ENCODE measurements around the gene NTMT1.

NTMT1 gene

DNA sequence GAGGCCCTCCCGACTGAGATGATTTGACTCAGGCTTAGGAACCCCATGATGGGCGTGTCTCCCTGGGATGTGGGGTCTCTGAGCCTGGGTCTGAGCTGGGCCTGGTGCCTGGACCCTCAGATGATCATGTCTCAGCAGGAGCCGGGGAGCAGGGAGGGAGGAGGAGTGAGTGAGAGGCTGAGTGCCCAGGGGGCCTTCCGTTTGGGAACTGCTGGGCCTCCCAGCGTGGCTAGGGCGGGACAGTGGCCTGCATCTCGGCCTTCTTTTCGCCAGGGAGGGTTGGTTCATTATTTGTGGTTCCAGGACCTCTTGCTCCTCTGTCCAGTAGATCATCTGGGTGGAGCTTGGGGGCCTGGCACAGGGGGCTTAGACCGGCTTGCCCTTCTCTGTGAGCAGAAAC lies 45.1 kb downstream of the NTMT1 start:
- no peak for FAIRE-seq
- TF ChIP-seq POLR2A (IDR thresholded peaks at IDR 0.05; ENCODE audit: low read depth, low read length) (no peak), POU2F2 (IDR thresholded peaks at IDR 0.05; ENCODE audit: low read depth, low read length) (no peak), PAX5 (IDR thresholded peaks at IDR 0.05; ENCODE audit: insufficient read depth, low read length, severe bottlenecking) (no peak), POLR2AphosphoS5 (IDR thresholded peaks at IDR 0.05; ENCODE audit: low read depth, low read length) (no peak), TAF1 (IDR thresholded peaks at IDR 0.05; ENCODE audit: low read depth, low read length) (no peak), SPI1 (IDR thresholded peaks at IDR 0.05; ENCODE audit: low read depth, low read length) (no peak)

DNA sequence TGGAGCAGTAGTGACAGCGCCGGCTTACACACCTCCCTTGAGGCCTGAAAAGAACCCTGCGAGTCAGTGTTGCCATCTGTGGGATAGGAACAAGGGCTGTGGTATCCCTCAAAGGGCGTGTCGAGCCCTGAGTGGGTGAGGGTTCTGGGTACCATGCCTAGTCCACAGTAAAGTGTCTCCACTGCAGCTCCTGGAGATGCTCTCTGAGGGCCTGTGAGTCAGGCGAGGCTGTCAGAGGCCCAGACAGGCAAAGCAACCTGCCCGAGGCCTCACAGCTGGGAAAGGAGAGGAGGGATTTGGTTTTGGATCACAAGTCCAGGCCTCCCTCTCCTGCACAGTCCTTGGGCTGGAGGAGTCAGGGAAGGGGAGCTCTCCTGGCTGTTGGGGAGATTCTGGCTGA lies 45.6 kb downstream of the NTMT1 start:
- FAIRE-seq (no peak), DNase-seq (ENCODE audit: insufficient read length, low spot score) (no peak)
- no peak for TF ChIP-seq POLR2AphosphoS5 (IDR thresholded peaks at IDR 0.05; ENCODE audit: low read depth, low read length)
- TF ChIP-seq PAX5 (IDR thresholded peaks at IDR 0.05; ENCODE audit: insufficient read depth, low read length, severe bottlenecking), result no peak
- no peak for TF ChIP-seq SPI1 (IDR thresholded peaks at IDR 0.05; ENCODE audit: low read depth, low read length)
- TF ChIP-seq POLR2A (IDR thresholded peaks at IDR 0.05; ENCODE audit: low read depth, low read length), result no peak
- TF ChIP-seq TAF1 (IDR thresholded peaks at IDR 0.05; ENCODE audit: low read depth, low read length), result no peak

More for the DNA sequence above, 45.1 kb downstream of the NTMT1 start:
- no peak for DNase-seq (ENCODE audit: insufficient read length, low spot score)

DNA sequence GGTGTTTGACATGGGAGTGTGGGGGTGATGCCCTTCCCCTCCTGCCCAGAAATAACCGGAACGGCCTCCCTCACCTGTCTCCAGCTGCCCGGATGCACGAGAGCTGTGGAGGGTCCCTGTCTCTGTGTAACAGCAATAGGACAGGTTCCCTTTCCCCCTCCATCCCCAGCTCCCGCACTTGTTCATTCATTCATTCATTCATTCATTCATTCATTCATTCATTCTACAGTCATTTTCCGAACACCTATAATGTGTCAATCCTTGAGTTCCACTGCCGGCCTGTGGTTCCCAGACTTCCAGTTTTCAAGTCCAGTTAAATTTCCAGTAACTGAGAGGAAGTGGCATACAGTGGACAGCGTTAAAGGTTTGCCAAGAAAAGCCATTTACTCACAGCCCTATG lies 46.7 kb downstream of the NTMT1 start:
- no peak for TF ChIP-seq POLR2AphosphoS5 (IDR thresholded peaks at IDR 0.05; ENCODE audit: low read depth, low read length)
- no peak for TF ChIP-seq POLR2A (IDR thresholded peaks at IDR 0.05; ENCODE audit: low read depth, low read length)
- TF ChIP-seq PAX5 (IDR thresholded peaks at IDR 0.05; ENCODE audit: insufficient read depth, low read length, severe bottlenecking), result no peak
- TF ChIP-seq SPI1 (IDR thresholded peaks at IDR 0.05; ENCODE audit: low read depth, low read length), result no peak
- TF ChIP-seq TAF1 (IDR thresholded peaks at IDR 0.05; ENCODE audit: low read depth, low read length), result no peak
- no peak for TF ChIP-seq POU2F2 (IDR thresholded peaks at IDR 0.05; ENCODE audit: low read depth, low read length)
- DNase-seq (ENCODE audit: insufficient read length, low spot score) (no peak), FAIRE-seq (no peak)

DNA sequence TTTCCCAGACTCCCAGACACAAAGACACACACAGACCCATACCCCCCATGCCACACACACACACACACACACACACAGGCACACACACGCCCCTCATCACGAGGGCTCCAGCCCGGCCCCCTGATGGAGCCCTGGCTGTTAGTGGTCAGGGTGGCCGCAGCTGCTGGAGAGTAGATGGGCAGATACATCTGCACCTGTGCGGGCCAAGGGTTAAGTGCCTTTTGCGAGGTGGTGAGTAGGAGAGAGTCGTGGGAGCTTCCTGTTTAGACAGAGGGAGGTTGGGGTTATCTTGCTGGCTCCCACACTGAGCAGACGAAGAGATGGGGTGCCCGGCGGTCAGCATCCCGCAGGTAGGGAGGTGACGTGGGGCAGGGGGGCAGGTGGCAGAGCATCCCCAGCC lies 47.6 kb downstream of the NTMT1 start:
- no peak for FAIRE-seq
- TF ChIP-seq POLR2AphosphoS5 (IDR thresholded peaks at IDR 0.05; ENCODE audit: low read depth, low read length) (no peak), SPI1 (IDR thresholded peaks at IDR 0.05; ENCODE audit: low read depth, low read length) (no peak), PAX5 (IDR thresholded peaks at IDR 0.05; ENCODE audit: insufficient read depth, low read length, severe bottlenecking) (no peak), POLR2A (IDR thresholded peaks at IDR 0.05; ENCODE audit: low read depth, low read length) (no peak)

DNA sequence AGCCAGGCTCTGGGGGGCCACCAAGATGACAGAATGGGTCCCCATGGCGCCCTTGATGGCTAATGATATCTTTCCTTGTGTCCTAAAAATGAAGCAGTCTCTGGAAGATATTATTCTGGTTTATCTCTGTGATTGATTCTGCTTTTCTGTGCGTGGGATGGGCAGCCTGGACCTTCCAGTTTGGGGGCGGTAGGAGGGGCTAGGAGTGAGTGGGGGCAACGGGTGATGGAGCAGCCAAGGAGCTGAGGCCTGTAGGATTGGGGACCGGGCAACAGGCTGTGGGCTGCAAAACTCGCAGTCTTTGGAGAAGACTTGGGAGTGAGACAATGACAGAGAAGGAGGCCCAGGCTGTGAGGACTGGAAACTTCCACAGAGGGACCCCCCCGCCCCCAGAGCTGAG lies 48.3 kb downstream of the NTMT1 start:
- no peak for TF ChIP-seq POLR2A (IDR thresholded peaks at IDR 0.05; ENCODE audit: low read depth, low read length)
- TF ChIP-seq PAX5 (IDR thresholded peaks at IDR 0.05; ENCODE audit: insufficient read depth, low read length, severe bottlenecking), result no peak
- no peak for TF ChIP-seq POU2F2 (IDR thresholded peaks at IDR 0.05; ENCODE audit: low read depth, low read length)
- no peak for TF ChIP-seq SPI1 (IDR thresholded peaks at IDR 0.05; ENCODE audit: low read depth, low read length)
- no peak for TF ChIP-seq TAF1 (IDR thresholded peaks at IDR 0.05; ENCODE audit: low read depth, low read length)
- no peak for TF ChIP-seq POLR2AphosphoS5 (IDR thresholded peaks at IDR 0.05; ENCODE audit: low read depth, low read length)
- no peak for FAIRE-seq
- no peak for DNase-seq (ENCODE audit: insufficient read length, low spot score)

More for the DNA sequence above, 47.6 kb downstream of the NTMT1 start:
- DNase-seq (ENCODE audit: insufficient read length, low spot score), result no peak

DNA sequence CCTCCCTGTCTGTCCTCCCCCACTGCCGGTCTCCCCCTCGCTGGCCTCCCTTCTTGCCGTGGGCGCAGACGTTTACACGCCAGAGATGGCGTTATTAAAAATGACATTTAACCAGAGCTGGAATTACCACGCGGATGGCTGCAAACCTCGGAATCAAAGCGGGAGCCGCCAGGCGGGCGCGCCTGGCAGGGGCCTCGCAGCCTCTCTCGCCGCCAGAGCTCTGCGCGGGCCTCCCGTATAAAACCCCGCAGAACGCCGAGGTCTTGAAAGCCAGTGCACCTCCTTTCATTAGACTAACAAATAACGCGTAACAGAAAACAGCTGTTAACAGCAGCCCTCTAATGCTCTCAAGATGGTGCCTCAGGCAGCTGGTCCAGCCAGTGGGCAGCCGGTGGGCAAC lies 49.7 kb downstream of the NTMT1 start:
- DNase-seq (ENCODE audit: insufficient read length, low spot score) (no peak), FAIRE-seq (no peak)

DNA sequence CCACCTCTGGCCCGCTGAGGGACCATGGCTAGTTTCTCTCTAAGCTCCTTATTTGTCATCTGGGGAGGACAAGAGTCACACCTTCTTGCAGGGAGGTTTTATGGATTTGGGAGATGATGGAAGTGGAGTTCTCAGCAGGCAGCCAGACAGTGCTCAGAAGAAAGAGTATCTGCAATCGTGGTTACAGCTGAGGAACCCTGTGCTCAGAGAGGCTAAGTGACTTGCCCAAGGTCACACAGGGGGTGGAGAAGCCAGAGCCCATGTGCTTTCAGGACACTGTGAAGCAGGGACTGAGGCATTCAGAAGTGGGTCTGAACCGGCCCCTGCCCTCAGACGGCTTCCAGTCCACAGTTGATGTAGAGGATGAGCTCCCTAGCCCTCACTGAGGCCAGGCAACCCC lies 50.3 kb downstream of the NTMT1 start:
- TF ChIP-seq POLR2AphosphoS5 (IDR thresholded peaks at IDR 0.05; ENCODE audit: low read depth, low read length), result no peak
- TF ChIP-seq POLR2A (IDR thresholded peaks at IDR 0.05; ENCODE audit: low read depth, low read length), result no peak
- no peak for TF ChIP-seq SPI1 (IDR thresholded peaks at IDR 0.05; ENCODE audit: low read depth, low read length)
- no peak for TF ChIP-seq PAX5 (IDR thresholded peaks at IDR 0.05; ENCODE audit: insufficient read depth, low read length, severe bottlenecking)
- TF ChIP-seq TAF1 (IDR thresholded peaks at IDR 0.05; ENCODE audit: low read depth, low read length), result no peak
- TF ChIP-seq POU2F2 (IDR thresholded peaks at IDR 0.05; ENCODE audit: low read depth, low read length), result no peak
- no peak for FAIRE-seq

More for the DNA sequence above, 49.7 kb downstream of the NTMT1 start:
- no peak for TF ChIP-seq TAF1 (IDR thresholded peaks at IDR 0.05; ENCODE audit: low read depth, low read length)

DNA sequence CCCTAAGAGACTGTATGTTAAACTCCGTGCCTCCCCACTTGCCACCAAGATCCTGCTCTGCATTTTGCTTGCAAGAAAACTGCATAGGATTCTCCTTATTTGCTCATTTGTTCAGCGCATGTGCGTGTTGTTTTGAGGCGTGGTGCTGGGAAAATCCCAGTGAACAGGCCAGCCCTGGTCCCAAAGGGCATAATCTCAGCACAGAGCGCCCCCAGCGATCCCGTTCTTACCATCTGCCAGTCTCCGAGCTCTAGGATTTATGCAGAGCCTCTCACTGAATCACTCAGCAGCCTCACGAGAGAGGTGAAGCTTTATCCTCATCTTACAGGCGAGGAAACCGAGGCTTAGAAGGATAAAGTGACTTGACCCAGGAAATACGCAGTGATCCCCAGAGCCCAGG lies 51.0 kb downstream of the NTMT1 start:
- DNase-seq (ENCODE audit: insufficient read length, low spot score) (no peak), FAIRE-seq (no peak)
- no peak for TF ChIP-seq POLR2AphosphoS5 (IDR thresholded peaks at IDR 0.05; ENCODE audit: low read depth, low read length)
- TF ChIP-seq SPI1 (IDR thresholded peaks at IDR 0.05; ENCODE audit: low read depth, low read length), result no peak
- TF ChIP-seq POLR2A (IDR thresholded peaks at IDR 0.05; ENCODE audit: low read depth, low read length), result no peak
- TF ChIP-seq POU2F2 (IDR thresholded peaks at IDR 0.05; ENCODE audit: low read depth, low read length), result no peak
- TF ChIP-seq PAX5 (IDR thresholded peaks at IDR 0.05; ENCODE audit: insufficient read depth, low read length, severe bottlenecking), result no peak

More for the DNA sequence above, 50.3 kb downstream of the NTMT1 start:
- no peak for DNase-seq (ENCODE audit: insufficient read length, low spot score)

DNA sequence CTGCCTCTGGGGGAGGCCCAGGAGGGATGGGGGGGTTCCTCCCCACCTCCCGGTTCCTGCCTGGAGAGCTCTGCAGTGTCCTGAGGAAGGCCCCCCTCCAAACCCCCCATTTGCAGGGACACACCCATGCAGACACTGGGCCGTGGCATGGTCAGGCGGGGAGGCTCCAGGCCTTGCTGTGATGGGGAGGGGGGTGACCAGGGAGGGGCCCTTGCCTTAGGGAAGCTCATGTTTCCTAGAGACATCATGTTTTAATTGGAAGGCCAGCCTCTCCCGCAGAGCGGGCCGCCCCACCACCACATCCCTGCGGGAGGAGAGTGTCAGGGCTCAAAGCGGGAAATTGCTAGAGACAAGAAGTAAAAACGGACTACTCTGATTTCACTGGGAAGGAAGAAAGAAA lies 51.5 kb downstream of the NTMT1 start:
- TF ChIP-seq POU2F2 (IDR thresholded peaks at IDR 0.05; ENCODE audit: low read depth, low read length), result no peak
- TF ChIP-seq POLR2AphosphoS5 (IDR thresholded peaks at IDR 0.05; ENCODE audit: low read depth, low read length), result no peak
- TF ChIP-seq TAF1 (IDR thresholded peaks at IDR 0.05; ENCODE audit: low read depth, low read length), result no peak
- TF ChIP-seq PAX5 (IDR thresholded peaks at IDR 0.05; ENCODE audit: insufficient read depth, low read length, severe bottlenecking), result no peak
- TF ChIP-seq SPI1 (IDR thresholded peaks at IDR 0.05; ENCODE audit: low read depth, low read length), result no peak
- TF ChIP-seq POLR2A (IDR thresholded peaks at IDR 0.05; ENCODE audit: low read depth, low read length), result no peak
- no peak for FAIRE-seq
- DNase-seq (ENCODE audit: insufficient read length, low spot score), result no peak

DNA sequence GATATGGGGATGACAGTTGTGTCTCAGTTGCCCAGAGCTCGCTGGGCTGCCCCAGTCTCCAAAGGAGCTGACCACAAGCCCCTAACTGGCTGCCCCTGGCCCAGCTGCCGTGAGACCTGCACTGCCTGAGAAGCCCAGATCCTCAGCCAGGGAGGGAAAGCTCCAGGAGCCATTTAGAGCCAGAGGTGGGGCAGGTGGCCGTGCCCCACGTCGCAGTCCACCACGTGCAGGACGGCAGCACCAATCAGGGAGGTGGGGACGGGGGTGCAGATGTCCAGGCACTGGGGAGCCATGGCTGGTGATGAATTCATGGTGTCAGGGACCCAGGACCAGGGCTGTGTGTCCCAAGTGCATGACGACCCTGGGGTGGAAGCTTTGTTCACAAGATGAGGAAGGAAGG lies 52.9 kb downstream of the NTMT1 start:
- TF ChIP-seq TAF1 (IDR thresholded peaks at IDR 0.05; ENCODE audit: low read depth, low read length) (no peak), POLR2A (IDR thresholded peaks at IDR 0.05; ENCODE audit: low read depth, low read length) (no peak), PAX5 (IDR thresholded peaks at IDR 0.05; ENCODE audit: insufficient read depth, low read length, severe bottlenecking) (no peak), POU2F2 (IDR thresholded peaks at IDR 0.05; ENCODE audit: low read depth, low read length) (no peak), POLR2AphosphoS5 (IDR thresholded peaks at IDR 0.05; ENCODE audit: low read depth, low read length) (no peak), SPI1 (IDR thresholded peaks at IDR 0.05; ENCODE audit: low read depth, low read length) (no peak)
- FAIRE-seq, result no peak
- no peak for DNase-seq (ENCODE audit: insufficient read length, low spot score)
